Motor neuron (in vitro differentiated cells): ENCODE measurements around the gene FAM222B. TPM values are rescaled to one million over a fixed set of nuclear protein-coding genes. Genes with fewer than 3 reads are reported as not detected.
A peak's percentile ranks its signal among the peaks of the same experiment; 100 is the strongest.
"Not testable (repeated sequence)": the region's sequence is repeated elsewhere in the genome, so short reads cannot be mapped to it uniquely, and the experiment has no call there.

Experiments used
- ATAC-seq, 8 experiments: fragments of 200-7000 bp; cut with Tn5 transposase; replicated peaks in 6 of 8; 2 replicates each; pipeline ENCODE4 v1.8.0; 2021; ENCODE audit warnings: mild to moderate bottlenecking in 8 of 8, moderate library complexity in 8 of 8
- H3K27ac ChIP-seq, 2 donors: fragments of 250-450 bp; sonication (Bioruptor Pico); 2 replicates each; pipeline ENCODE4 v1.9.0; 2021; ENCODE audit warnings: antibody characterized with exemption in 2 of 2, mild to moderate bottlenecking in 2 of 2, moderate library complexity in 1 of 2
- H3K4me1 ChIP-seq, 2 donors: fragments of 250-450 bp; sonication (Bioruptor Pico); replicated peaks in 1 of 2; 2 replicates each; pipeline ENCODE4 v1.6.1; 2021; ENCODE audit warnings: antibody characterized with exemption in 2 of 2, mild to moderate bottlenecking in 2 of 2, moderate library complexity in 1 of 2
- H3K4me3 ChIP-seq, 5 donors: fragments of 250-450 bp; sonication (Bioruptor Pico); 2 replicates each; pipeline ENCODE4 v1.9.0; 2021; ENCODE audit warnings: antibody characterized with exemption in 5 of 5, mild to moderate bottlenecking in 5 of 5, moderate library complexity in 4 of 5
- WGBS, 10 experiments: fragments of 450-650 bp; shearing (Covaris generic); methylation state at CpG; one replicate each; pipeline ENCODE4 v1.0.0; 2022; 5-methylcytosine and 5-hydroxymethylcytosine counted together
- in situ Hi-C, 9 experiments: fragments of 400-800 bp; cut with MboI; loops; one replicate each; pipeline ENCODE4 v1.15.0; 2021; ENCODE audit warnings: low sequenced_read_pairs in 9 of 9, low pct_unique_long_range_greater_than_20kb in 2 of 9; ENCODE audit not compliant: unreplicated experiment in 9 of 9
- total RNA-seq, 8 experiments: library from RNA; unstranded; fragments of 300-600 nt; gene quantifications; 2 replicates each; pipeline versions ENCODE4 v1.2.3 to v1.2.4, GENCODE V29; 2022

The FAM222B gene
- total RNA-seq, 8 experiments from 2014 or later = 3.1 to 16.8 (median 11.1) TPM

DNA sequence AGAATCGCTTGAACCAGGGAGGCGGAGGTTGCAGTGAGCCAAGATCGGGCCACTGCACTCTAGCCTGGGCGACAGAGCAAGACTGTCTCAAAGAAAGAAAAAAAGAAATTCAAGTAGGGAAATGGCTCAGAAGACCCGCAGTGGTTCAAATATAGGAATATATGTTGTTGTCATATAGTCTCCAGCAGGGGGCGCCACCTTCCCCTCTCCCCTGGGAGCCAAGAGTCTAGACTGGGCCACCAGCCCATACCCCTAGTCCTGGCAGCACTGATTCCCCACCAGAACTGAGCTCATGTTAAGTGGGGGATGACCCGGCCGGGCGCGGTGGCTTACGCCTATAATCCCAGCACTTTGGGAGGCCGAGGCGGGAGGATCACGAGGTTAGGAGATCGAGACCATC is 6.1 kb upstream of the FAM222B start:
- H3K4me3 ChIP-seq, H3K27ac ChIP-seq, in situ Hi-C loops, H3K4me1 ChIP-seq: not testable (repeated sequence)
- WGBS, 10 experiments = 50 to 100% (median 69%) methylated on average over 1 to 2 of the region's 15 CpGs; no CpG with 5 or more reads in 6 of the 10 experiments
- peak in 3 of 8 experiments; percentile 44 to 59 (median 45) for ATAC-seq

DNA sequence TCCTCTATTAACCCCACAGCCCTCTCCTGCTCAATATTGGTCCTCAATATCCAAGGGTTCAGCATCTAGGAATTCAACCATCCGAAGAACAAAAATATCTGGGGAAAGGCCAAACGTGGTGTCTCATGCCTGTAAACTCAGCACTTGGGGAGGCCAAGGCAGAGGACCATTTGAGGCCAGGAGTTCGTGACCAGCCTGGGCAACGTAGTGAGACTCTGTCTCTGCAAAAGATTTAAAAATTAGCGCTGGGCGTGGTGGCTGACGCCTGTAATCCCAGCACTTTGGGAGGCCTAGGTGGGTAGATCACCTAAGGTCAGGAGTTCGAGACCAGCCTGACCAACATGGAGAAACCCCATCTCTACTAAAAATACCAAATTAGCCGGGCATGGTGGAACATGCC is 4.1 kb upstream of the FAM222B start:
- H3K27ac ChIP-seq, in situ Hi-C loops, H3K4me3 ChIP-seq, H3K4me1 ChIP-seq, ATAC-seq: not testable (repeated sequence)
- WGBS, 10 experiments = 83 to 100% (median 89%) methylated on average over 1 to 5 of the region's 9 CpGs; no CpG with 5 or more reads in 3 of the 10 experiments

DNA sequence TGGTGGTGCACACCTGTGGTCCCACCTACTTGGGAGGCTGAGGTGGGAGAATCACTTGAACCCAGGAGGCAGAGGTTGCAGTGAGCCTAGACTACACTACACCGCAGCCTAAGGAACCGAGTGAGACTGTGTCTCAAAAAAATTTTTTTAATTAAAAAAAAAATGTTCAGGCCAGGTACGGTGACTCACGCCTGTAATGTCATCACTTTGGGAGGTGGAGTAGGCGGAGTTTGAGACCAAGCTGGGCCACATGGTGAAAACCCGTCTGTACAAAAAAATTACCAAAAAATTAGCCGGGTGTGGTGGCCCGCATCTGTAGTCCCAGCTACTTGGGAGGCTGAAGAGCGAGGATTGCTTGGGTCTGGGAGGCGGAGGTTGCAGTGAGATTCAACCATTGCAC is 3.6 kb upstream of the FAM222B start:
- Histone ChIP-seq H3K4me1 (peaks cover 5 to 8% of the 10 kb centered on the region in 2 donors), H3K27ac (no peak overlapping the region), H3K4me3 (no peak overlapping the region)
- WGBS, 10 experiments = 17 to 100% (median 87%) methylated on average over 1 to 5 of the region's 10 CpGs; no CpG with 5 or more reads in 2 of the 10 experiments
- in situ Hi-C loops = no loop called here
- ATAC-seq = no peak

DNA sequence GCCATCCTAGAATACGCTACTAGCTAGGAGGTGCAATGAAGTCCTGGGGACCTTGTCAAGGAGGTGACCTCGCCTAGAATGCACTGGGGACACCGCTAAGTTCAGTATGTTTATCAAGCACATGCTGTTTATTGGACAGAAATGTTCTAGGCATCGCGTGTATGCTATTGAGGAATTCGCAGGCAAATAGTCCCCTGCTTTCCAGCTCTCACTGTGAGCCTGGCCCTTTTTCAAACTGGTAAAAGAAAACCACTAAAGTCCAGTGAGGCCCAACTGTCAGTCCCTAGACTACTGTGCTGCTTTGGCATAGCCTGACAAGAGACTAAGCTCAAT is 1.2 kb upstream of the FAM222B start:
- whole genome bisulfite sequencing, 10 experiments = 75 to 100% (median 100%) methylated on average over 2 to 6 of the region's 6 CpGs; no CpG with 5 or more reads in 3 of the 10 experiments
- Histone ChIP-seq H3K4me1 (peaks cover 9% of the 10 kb centered on the region in 2 donors), H3K27ac (no peak overlapping the region), H3K4me3 (no peak overlapping the region)
- ATAC-seq = no peak
- in situ Hi-C loops = no loop called here

DNA sequence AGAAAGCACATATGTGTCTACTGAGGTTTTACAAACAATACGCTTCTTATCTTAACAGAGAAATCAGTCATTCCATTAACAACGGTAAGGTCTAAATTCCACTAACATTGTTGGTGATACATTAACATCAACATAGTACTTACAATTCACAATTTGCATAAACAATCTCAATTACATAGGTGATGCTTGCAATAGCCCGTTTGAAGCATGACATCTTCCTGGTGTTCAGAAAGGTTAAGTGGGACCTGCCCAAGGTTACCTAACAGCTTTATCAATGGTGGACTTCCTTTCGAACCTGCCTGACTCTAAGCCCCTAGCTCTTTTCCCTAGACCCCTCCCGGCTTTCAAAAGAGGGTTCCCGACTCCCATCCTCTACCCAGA is 699 bp downstream of the FAM222B start:
- Histone ChIP-seq H3K4me3 (peak overlapping the region; percentile 59 to 86 (median 67)), H3K4me1 (peaks cover 9% of the 10 kb centered on the region in 2 donors), H3K27ac (peak overlapping the region; percentile 59 to 74)
- in situ Hi-C loops = no loop called here
- WGBS, 10 experiments = 0 to 33% (median 0%) methylated on average over 1 to 4 of the region's 6 CpGs; no CpG with 5 or more reads in 3 of the 10 experiments
- ATAC-seq = peak in 3 of 8 experiments; percentile 4 to 15 (median 7)

DNA sequence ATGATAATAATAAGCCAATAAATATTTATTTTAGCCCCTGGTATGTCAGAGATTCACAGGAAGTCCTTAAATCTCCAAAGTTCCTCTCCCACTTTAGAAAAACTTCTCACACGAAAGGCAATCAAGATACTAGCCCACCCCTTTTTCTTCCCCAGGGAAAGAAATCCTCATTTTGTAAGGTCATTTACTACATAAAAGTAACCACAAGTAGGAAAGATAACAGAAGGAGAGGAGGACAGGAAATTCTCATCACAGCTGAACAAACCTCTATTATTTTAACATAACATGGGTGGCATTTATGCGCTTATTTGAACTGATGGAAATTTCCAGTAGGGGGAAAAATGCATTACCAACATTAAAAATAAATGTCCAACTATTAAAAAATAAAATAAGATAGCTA is 3.4 kb downstream of the FAM222B start:
- Histone ChIP-seq H3K27ac (no peak overlapping the region), H3K4me3 (no peak overlapping the region), H3K4me1 (peaks cover 9% of the 10 kb centered on the region in 2 donors)
- in situ Hi-C loops = no loop called here
- no peak for ATAC-seq
- WGBS, 10 experiments = 22 to 100% (median 88%) methylated on average over 1 to 2 of the region's 2 CpGs

DNA sequence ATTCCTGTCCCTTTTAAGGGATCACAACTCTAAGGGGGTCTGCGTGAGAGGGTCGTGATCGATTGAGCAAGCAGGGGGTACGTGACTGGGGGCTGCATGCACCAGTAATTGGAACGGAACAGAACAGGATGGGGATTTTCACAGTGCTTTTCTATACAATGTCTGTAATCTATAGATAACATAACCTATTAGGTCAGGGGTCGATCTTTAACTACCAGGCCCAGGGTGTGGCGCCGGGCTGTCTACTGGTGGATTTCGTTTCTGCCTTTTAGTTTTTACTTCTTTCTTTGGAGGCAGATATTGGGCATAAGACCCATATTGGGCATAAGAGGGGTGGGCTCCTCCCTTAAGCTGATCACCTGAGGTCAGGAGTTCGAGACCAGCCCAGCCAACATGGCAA is 6.0 kb downstream of the FAM222B start:
- H3K4me3 ChIP-seq, H3K4me1 ChIP-seq, ATAC-seq, in situ Hi-C loops, H3K27ac ChIP-seq: not testable (repeated sequence)
- 83 to 100% (median 100%) methylated on average over 1 of the region's 10 CpGs; no CpG with 5 or more reads in 7 of the 10 experiments for WGBS, 10 experiments

GRCh38 chr17:28834420-28834819 is 8.2 kb downstream of the FAM222B start:
- no peaks in the 10 kb centered on the region for H3K4me1 ChIP-seq
- no peak overlapping the region for H3K27ac ChIP-seq
- in situ Hi-C loops = no loop called here
- ATAC-seq = no peak
- no peak overlapping the region for H3K4me3 ChIP-seq
- 86 to 100% (median 100%) methylated on average over 1 of the region's 1 CpG; no CpG with 5 or more reads in 5 of the 10 experiments for WGBS, 10 experiments

DNA sequence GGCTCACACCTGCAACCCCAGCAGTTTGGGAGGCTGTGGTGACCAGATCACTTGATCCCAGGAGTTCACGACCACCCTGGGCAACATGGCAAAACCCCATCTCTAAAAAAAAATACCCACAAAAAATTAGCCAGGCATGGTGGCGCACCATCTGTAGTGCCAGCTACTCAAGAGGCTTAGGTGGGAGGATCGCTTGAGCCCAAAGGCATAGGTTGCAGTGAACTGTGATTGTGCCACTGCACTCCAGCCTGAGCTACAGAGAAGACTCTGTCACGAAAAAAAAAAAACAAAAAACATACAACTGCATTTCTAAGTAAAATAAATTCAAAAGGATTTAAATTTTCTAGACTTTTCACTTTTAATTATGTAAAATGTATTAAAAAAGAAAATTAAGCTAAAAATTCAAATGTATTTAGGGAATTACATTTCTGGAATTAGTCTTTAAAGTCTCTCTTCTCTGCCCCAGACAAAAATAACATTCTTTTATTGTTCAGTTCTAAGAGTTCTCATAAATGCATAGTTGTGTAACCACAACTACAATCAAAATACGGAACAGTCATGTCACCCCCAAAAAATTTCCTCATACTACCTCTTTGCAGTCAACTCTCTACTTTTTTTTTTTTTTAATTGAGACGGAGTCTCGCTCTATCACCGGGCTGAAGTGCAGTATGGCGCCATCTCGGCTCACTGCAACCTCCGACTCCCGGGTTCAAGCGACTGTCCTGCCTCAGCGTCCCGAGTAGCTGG is 14.1 kb downstream of the FAM222B start:
- in situ Hi-C loops = no loop called here

DNA sequence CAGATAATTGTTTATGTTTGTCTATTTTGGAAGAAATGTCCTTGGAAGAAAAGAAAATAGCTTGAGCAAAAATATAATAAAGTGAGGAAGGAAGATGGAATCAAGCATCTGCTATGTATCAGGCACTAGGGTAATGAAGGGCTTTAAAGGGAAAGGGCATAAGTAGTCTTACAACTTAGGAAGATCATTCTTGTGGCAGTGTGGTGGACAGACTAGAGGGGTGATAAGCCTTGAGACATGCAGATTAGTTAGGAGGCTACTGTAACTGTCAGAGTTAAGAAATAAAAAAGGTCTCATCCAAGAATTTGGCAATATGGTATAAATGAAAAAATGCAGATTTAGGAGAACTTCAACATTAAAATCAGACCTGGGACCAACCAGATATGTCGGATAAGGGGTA is 14.9 kb downstream of the FAM222B start:
- Histone ChIP-seq H3K4me3 (no peak overlapping the region), H3K4me1 (no peaks in the 10 kb centered on the region), H3K27ac (no peak overlapping the region)
- ATAC-seq = no peak
- 71 to 100% (median 94%) methylated on average over 1 of the region's 1 CpG; no CpG with 5 or more reads in 4 of the 10 experiments for WGBS, 10 experiments
- in situ Hi-C loops = no loop called here

More for the DNA sequence above, 14.1 kb downstream of the FAM222B start:
- no peaks in the 10 kb centered on the region for H3K4me1 ChIP-seq
- no peak for ATAC-seq
- 59 to 97% (median 91%) methylated on average over 3 to 13 of the region's 15 CpGs for WGBS, 10 experiments
- H3K27ac ChIP-seq = no peak overlapping the region
- no peak overlapping the region for H3K4me3 ChIP-seq

DNA sequence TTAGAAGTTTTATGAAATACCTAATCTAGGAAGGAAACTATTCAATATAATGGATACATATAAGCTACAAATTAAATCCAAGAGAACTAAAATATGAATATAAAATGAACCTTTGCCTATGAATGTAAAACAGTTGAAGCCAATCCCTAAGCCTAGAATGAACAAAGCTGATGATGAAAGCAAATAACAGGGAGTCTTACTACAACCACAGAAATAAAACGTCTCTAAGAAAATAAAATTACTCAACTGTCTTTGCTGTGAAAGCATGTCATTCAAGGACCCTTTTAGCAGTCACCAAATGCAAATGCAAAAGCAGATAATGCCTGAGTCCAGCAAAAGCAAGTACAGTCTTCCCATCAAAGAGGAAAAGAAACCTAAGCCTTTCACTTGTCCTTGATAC is 23.0 kb downstream of the FAM222B start:
- no peak for ATAC-seq
- Histone ChIP-seq H3K4me3 (no peak overlapping the region), H3K27ac (no peak overlapping the region), H3K4me1 (no peaks in the 10 kb centered on the region)
- in situ Hi-C loops = no loop called here
- 0 to 70% (median 43%) methylated on average over 1 of the region's 1 CpG; no CpG with 5 or more reads in 2 of the 10 experiments for WGBS, 10 experiments

GRCh38 chr17:28818819-28819221 is 23.8 kb downstream of the FAM222B start:
- Histone ChIP-seq H3K27ac (no peak overlapping the region), H3K4me1 (no peaks in the 10 kb centered on the region), H3K4me3 (no peak overlapping the region)
- in situ Hi-C loops = no loop called here
- 71 to 97% (median 88%) methylated on average over 1 to 3 of the region's 3 CpGs; no CpG with 5 or more reads in 1 of the 10 experiments for WGBS, 10 experiments
- no peak for ATAC-seq

DNA sequence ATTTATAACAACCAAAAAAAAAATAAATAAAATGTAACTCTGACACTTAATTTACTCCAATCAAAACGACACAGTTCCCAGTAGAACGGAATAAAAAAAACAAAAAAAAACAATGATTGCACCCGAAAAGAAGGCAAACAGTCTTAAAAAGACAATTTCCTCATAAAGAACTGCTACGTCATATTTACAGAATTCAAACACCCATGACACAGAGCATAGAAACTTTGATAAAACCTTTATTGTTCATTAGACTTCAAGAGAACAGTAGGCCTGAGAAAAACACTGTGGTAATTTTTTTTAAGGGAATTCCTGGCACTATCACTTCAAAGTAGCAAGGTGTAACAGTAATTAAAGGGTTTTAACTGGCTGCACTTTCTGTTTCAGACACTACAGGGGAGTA is 26.1 kb downstream of the FAM222B start:
- no peak overlapping the region for H3K4me3 ChIP-seq
- peaks cover 0 to 2% of the 10 kb centered on the region in 2 donors for H3K4me1 ChIP-seq
- in situ Hi-C loops = no loop called here
- no peak for ATAC-seq
- 77 to 95% (median 85%) methylated on average over 1 to 4 of the region's 4 CpGs for WGBS, 10 experiments
- H3K27ac ChIP-seq = no peak overlapping the region
